GM23338 (cell line): ENCODE measurements around the gene IL26. TPM values are rescaled to one million over a fixed set of nuclear protein-coding genes. Genes with fewer than 3 reads are reported as not detected.

Source experiments
- ATAC-seq: fragments of 200-7000 bp; cut with Tn5 transposase; 3 replicates; pipeline ENCODE4 v1.9.1; 2020
- DNase-seq: peaks from one replicate; pipeline ENCODE4 v3.0.0-alpha.2; 2015; ENCODE audit warnings: low spot score
- H2AFZ ChIP-seq: fragments of 200-600 bp; sonication (generic); 2 replicates; pipeline ENCODE4 v1.8.0; 2016; ENCODE audit warnings: antibody characterized with exemption, mild to moderate bottlenecking, moderate library complexity
- H3F3A ChIP-seq: fragments of 200-600 bp; sonication (generic); replicated peaks from 2 replicates; pipeline ENCODE4 v1.8.0; 2017; ENCODE audit warnings: antibody characterized with exemption, mixed run types, low read depth
- H3K27ac ChIP-seq: fragments of 200-600 bp; sonication (generic); 2 replicates; pipeline ENCODE4 v1.6.1; 2016; ENCODE audit warnings: low read depth
- H3K27me3 ChIP-seq: fragments of 200-600 bp; sonication (generic); 2 replicates; pipeline ENCODE4 v1.8.0; 2016; ENCODE audit warnings: mild to moderate bottlenecking, mixed run types, moderate library complexity; ENCODE audit not compliant: insufficient read depth
- H3K36me3 ChIP-seq: fragments of 200-600 bp; sonication (generic); 2 replicates; pipeline ENCODE4 v1.8.0; 2016; ENCODE audit warnings: mild to moderate bottlenecking; ENCODE audit not compliant: insufficient read depth
- H3K4me1 ChIP-seq: fragments of 200-600 bp; sonication (generic); 2 replicates; pipeline ENCODE4 v1.8.0; 2016; ENCODE audit warnings: mild to moderate bottlenecking, moderate library complexity; ENCODE audit not compliant: insufficient read depth
- H3K4me2 ChIP-seq: fragments of 200-600 bp; sonication (generic); 2 replicates; pipeline ENCODE4 v1.7.1; 2017; ENCODE audit warnings: mixed run types
- H3K4me3 ChIP-seq: fragments of 200-600 bp; sonication (generic); 2 replicates; pipeline ENCODE4 v1.6.1; 2016; ENCODE audit warnings: mixed run types
- H3K79me2 ChIP-seq: fragments of 200-600 bp; sonication (generic); replicated peaks from 2 replicates; pipeline ENCODE4 v1.8.0; 2017; ENCODE audit warnings: mild to moderate bottlenecking; ENCODE audit not compliant: insufficient read depth
- H3K9me2 ChIP-seq: fragments of 200-600 bp; sonication (generic); 2 replicates; pipeline ENCODE4 v1.8.0; 2017; ENCODE audit not compliant: insufficient read depth
- H4K20me1 ChIP-seq: fragments of 200-600 bp; sonication (generic); replicated peaks from 2 replicates; pipeline ENCODE4 v1.8.0; 2017; ENCODE audit warnings: mild to moderate bottlenecking; ENCODE audit not compliant: insufficient read depth
- H3K27ac Mint-ChIP-seq: 2 replicates; pipeline ENCODE4 v1.8.0; 2020; ENCODE audit warnings: inconsistent platforms, mild to moderate bottlenecking, moderate library complexity, mixed read lengths
- H3K27me3 Mint-ChIP-seq: 3 replicates; pipeline ENCODE4 v1.8.0; 2022; ENCODE audit warnings: low read depth, mild to moderate bottlenecking, moderate library complexity, mixed read lengths, inconsistent platforms; ENCODE audit not compliant: insufficient read depth, poor library complexity
- H3K36me3 Mint-ChIP-seq: 3 replicates; pipeline ENCODE4 v1.8.0; 2021; ENCODE audit warnings: low read depth, mild to moderate bottlenecking, inconsistent platforms, moderate library complexity, mixed read lengths
- H3K4me1 Mint-ChIP-seq: 3 replicates; pipeline ENCODE4 v1.8.0; 2020; ENCODE audit warnings: mild to moderate bottlenecking, inconsistent platforms, mixed read lengths
- H3K4me3 Mint-ChIP-seq: 3 replicates; pipeline ENCODE4 v1.8.0; 2021; ENCODE audit warnings: moderate library complexity, mild to moderate bottlenecking, inconsistent platforms, mixed read lengths
- H3K9me3 Mint-ChIP-seq: 3 replicates; pipeline ENCODE4 v1.8.0; 2020; ENCODE audit warnings: moderate library complexity, mild to moderate bottlenecking, inconsistent platforms, mixed read lengths
- EZH2 ChIP-seq: fragments of 200-600 bp; sonication (generic); IDR thresholded peaks from one replicate; pipeline ENCODE4 v1.8.0; 2017; ENCODE audit warnings: antibody characterized with exemption, mild to moderate bottlenecking, low read depth; ENCODE audit not compliant: unreplicated experiment
- JUNB ChIP-seq: IDR thresholded peaks from one replicate; pipeline ENCODE4 v1.6.1; 2016; ENCODE audit warnings: antibody characterized with exemption; ENCODE audit not compliant: unreplicated experiment
- POLR2AphosphoS5 ChIP-seq: IDR thresholded peaks from 2 replicates; pipeline ENCODE4 v1.6.1; 2016; ENCODE audit warnings: antibody characterized with exemption, low read depth
- STAT1 ChIP-seq: IDR thresholded peaks from one replicate; pipeline ENCODE4 v1.6.1; 2016; ENCODE audit warnings: antibody characterized with exemption; ENCODE audit not compliant: unreplicated experiment
- ZNF114 ChIP-seq: fragments of 250-450 bp; sonication (Bioruptor Pico); IDR thresholded peaks from 2 replicates; pipeline ENCODE4 v1.5.0; 2020; ENCODE audit warnings: mild to moderate bottlenecking, moderate library complexity
- ZNF331 ChIP-seq: fragments of 250-450 bp; sonication (Bioruptor Pico); IDR thresholded peaks from 2 replicates; pipeline ENCODE4 v1.5.0; 2020; ENCODE audit warnings: low read depth, mild to moderate bottlenecking, moderate library complexity
- polyA plus RNA-seq: library from polyadenylated mRNA; unstranded; fragments of >200 nt; fragmentation: Nextera tagmentation; extraction: Ambion mirVana; gene quantifications from 2 replicates; pipeline ENCODE4 v1.2.1, GENCODE V29; 2016
- total RNA-seq: library from RNA; depleted of rRNA; stranded (reverse); fragments of >200 nt; shearing (Covaris generic); gene quantifications from 2 replicates; pipeline ENCODE4 v1.2.3, GENCODE V29; 2014
- TF ChIP-seq, protein P1 (sequence below), 2 experiments: fragments of 200-600 bp in 1 of 2; sonication (generic) in 1 of 2; conservative IDR thresholded peaks; 2 replicates each; pipeline versions ENCODE4 v1.5.1 to v1.6.1; 2016 to 2017; ENCODE audit warnings: antibody characterized with exemption in 2 of 2, low read depth in 2 of 2, mild to moderate bottlenecking in 2 of 2, moderate library complexity in 1 of 2
- TF ChIP-seq, protein P2 (sequence below): IDR thresholded peaks from one replicate; pipeline ENCODE4 v1.6.1; 2018; ENCODE audit warnings: antibody characterized with exemption; ENCODE audit not compliant: unreplicated experiment

Gene IL26
- total and polyA plus RNA-seq, 2 experiments from 2014 or later: not detected

DNA sequence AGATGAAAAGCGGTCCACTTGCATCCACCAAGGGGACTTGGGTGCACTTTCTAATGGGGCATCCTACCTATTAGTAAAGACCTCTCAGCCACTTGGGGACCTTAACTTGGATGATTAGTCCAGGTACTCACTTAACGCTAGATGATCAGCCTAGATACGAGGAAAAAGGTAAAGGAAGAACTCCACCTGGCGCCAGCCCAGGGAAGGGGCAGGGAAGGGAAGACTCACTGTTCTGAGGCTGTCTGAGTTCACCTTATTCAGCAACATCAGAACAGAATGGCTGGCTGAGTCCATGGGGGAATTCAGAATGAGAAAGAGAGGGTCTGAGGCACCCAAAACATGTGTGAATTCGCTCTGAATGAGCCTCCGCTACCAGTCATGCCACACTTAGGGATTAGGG, 20.7 kb upstream of the IL26 start:
- Histone ChIP-seq H3K4me2 (no peak overlapping the region), H3K27me3 (no peaks in the 10 kb centered on the region), H2AFZ (no peak overlapping the region; the same call in 1 of the 2 replicates), H3K4me3 (no peak overlapping the region), H3F3A (no peaks in the 10 kb centered on the region), H3K79me2 (no peaks in the 10 kb centered on the region), H3K9me2 (peaks cover 13% of the 10 kb centered on the region; the same call in 1 of the 2 replicates), H3K4me1 (no peaks in the 10 kb centered on the region), H4K20me1 (no peaks in the 10 kb centered on the region), H3K36me3 (no peaks in the 10 kb centered on the region), H3K27ac (no peak overlapping the region)
- Mint-ChIP-seq H3K4me3 (no peak overlapping the region), H3K36me3 (peaks cover 5% of the 10 kb centered on the region; the same call in 2 of the 3 replicates), H3K4me1 (peaks cover 4% of the 10 kb centered on the region; the same call in 1 of the 3 replicates), H3K27me3 (no peaks in the 10 kb centered on the region), H3K27ac (no peak overlapping the region), H3K9me3 (peaks cover 16% of the 10 kb centered on the region)
- DNase-seq: no peak
- TF ChIP-seq ZNF331 (CRISPR knock-in tag): no peak
- TF ChIP-seq, protein P1, sequence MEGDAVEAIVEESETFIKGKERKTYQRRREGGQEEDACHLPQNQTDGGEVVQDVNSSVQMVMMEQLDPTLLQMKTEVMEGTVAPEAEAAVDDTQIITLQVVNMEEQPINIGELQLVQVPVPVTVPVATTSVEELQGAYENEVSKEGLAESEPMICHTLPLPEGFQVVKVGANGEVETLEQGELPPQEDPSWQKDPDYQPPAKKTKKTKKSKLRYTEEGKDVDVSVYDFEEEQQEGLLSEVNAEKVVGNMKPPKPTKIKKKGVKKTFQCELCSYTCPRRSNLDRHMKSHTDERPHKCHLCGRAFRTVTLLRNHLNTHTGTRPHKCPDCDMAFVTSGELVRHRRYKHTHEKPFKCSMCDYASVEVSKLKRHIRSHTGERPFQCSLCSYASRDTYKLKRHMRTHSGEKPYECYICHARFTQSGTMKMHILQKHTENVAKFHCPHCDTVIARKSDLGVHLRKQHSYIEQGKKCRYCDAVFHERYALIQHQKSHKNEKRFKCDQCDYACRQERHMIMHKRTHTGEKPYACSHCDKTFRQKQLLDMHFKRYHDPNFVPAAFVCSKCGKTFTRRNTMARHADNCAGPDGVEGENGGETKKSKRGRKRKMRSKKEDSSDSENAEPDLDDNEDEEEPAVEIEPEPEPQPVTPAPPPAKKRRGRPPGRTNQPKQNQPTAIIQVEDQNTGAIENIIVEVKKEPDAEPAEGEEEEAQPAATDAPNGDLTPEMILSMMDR (conservative IDR thresholded peaks at IDR 0.05; ENCODE audit: low read depth in 2 of 2): peak in 1 of 2 experiments; percentile 13; a peak in 1 of 4 replicates
- peak; percentile 55 for ATAC-seq

DNA sequence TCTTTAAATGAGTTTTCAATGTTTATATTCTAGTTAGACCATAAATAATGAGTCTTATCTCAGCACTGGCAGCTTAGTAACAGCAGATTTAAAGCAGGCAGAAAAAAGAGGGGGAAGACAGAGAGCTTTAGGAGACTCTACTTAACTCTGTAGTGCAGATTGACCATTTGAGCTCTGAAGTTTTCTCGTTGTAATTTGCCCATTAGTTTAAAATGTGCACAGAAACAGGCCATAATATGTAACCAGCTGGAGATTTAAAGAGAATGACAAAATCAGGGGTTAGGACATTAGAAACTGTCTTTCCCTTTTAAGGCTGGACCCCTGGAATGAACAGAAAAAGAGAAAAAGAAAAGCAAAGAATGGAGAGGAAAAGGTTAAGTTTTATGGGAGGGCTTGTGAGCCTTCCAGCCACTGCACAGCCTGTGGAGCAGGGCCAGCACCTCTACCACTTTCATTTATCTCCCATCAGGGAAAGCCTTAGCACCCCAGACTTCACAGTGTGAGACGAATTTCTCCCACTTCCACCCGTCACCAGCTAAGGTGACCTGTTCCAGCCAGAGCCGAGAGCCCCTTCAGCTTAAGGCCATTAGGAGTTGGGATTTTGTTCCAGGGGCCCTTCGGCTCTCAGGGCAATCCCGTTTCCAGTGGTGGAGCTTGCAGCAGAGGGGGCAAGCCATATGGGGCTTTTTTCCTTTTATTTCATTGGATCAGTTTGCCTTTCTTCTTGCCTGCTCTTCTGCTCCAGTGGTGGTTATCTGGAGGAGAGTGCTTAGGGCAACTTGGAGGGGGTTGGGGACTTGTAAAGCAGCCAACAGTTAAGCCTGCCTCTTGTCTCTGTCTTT, 19.8 kb upstream of the IL26 start:
- ATAC-seq: no peak
- Mint-ChIP-seq H3K4me1 (peaks cover 4% of the 10 kb centered on the region; the same call in 1 of the 3 replicates), H3K4me3 (no peak overlapping the region), H3K27ac (no peak overlapping the region), H3K27me3 (no peaks in the 10 kb centered on the region), H3K9me3 (peaks cover 16% of the 10 kb centered on the region), H3K36me3 (peaks cover 5% of the 10 kb centered on the region; the same call in 2 of the 3 replicates)
- no peak overlapping the region for H3K27ac ChIP-seq
- H3K9me2 ChIP-seq: peaks cover 13% of the 10 kb centered on the region; the same call in 1 of the 2 replicates
- no peak overlapping the region for H3K4me3 ChIP-seq
- H3K4me2 ChIP-seq: no peak overlapping the region
- no peaks in the 10 kb centered on the region for H3K4me1 ChIP-seq
- no peaks in the 10 kb centered on the region for H3K36me3 ChIP-seq
- no peaks in the 10 kb centered on the region for H3K27me3 ChIP-seq
- H3F3A ChIP-seq: no peaks in the 10 kb centered on the region
- no peaks in the 10 kb centered on the region for H3K79me2 ChIP-seq
- no peaks in the 10 kb centered on the region for H4K20me1 ChIP-seq
- no peak for DNase-seq
- H2AFZ ChIP-seq: peak overlapping the region; percentile 80; the same call in 1 of the 2 replicates
- TF ChIP-seq ZNF331 (CRISPR knock-in tag) (no peak), STAT1 (no peak), ZNF114 (CRISPR knock-in tag) (no peak), EZH2 (no peak), JUNB (no peak), POLR2AphosphoS5 (no peak)
- TF ChIP-seq, protein P2, sequence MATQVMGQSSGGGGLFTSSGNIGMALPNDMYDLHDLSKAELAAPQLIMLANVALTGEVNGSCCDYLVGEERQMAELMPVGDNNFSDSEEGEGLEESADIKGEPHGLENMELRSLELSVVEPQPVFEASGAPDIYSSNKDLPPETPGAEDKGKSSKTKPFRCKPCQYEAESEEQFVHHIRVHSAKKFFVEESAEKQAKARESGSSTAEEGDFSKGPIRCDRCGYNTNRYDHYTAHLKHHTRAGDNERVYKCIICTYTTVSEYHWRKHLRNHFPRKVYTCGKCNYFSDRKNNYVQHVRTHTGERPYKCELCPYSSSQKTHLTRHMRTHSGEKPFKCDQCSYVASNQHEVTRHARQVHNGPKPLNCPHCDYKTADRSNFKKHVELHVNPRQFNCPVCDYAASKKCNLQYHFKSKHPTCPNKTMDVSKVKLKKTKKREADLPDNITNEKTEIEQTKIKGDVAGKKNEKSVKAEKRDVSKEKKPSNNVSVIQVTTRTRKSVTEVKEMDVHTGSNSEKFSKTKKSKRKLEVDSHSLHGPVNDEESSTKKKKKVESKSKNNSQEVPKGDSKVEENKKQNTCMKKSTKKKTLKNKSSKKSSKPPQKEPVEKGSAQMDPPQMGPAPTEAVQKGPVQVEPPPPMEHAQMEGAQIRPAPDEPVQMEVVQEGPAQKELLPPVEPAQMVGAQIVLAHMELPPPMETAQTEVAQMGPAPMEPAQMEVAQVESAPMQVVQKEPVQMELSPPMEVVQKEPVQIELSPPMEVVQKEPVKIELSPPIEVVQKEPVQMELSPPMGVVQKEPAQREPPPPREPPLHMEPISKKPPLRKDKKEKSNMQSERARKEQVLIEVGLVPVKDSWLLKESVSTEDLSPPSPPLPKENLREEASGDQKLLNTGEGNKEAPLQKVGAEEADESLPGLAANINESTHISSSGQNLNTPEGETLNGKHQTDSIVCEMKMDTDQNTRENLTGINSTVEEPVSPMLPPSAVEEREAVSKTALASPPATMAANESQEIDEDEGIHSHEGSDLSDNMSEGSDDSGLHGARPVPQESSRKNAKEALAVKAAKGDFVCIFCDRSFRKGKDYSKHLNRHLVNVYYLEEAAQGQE: no peak
- TF ChIP-seq, protein P1 (conservative IDR thresholded peaks at IDR 0.05; ENCODE audit: low read depth in 2 of 2): no peak
